Measurements from ENCODE around the gene NDUFAB1.

DNA sequence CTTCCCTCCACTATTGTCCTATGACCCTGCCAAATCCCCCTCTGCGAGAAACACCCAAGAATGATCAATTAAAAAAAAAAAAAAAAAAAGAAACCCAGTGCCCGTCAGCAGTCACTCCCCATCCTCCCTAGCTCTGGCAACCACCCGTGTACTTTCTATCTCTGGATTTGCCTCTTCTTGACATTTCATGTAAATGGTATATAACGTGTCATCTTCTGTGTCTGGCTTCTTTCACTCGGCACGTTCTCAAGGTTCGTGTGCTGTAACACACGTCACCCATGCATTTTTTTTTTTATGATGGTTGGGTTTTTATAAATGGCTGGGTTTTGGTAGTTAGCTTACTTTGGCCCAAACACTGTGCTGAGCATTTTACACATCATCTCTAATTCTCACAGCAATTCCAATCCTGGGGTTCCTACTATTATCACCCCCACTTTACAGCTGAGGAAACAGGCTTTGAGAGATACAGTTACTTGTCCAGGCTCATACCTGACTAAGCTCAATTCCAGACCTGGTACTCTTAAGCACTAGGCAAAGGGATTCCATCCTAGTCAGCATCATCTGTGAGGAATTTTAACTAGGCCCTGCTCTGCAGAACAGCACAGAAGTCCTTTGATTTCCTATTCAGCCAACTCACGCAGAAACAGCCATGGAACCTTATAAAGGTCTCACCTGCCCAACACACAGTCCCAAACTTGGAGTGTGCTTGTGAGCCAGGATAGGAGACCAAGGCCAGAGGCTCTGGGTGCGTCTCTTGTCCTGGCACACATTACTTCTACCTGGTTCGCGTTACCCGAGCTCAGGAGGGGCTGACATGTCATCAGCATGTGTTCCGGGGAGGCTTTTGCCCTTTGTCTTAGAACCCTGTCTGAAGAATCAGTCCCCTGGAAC, 11.7 kb downstream of the NDUFAB1 start:
- TF ChIP-seq POLR2A (IDR thresholded peaks at IDR 0.05) = no peak
- TF ChIP-seq, protein P1, sequence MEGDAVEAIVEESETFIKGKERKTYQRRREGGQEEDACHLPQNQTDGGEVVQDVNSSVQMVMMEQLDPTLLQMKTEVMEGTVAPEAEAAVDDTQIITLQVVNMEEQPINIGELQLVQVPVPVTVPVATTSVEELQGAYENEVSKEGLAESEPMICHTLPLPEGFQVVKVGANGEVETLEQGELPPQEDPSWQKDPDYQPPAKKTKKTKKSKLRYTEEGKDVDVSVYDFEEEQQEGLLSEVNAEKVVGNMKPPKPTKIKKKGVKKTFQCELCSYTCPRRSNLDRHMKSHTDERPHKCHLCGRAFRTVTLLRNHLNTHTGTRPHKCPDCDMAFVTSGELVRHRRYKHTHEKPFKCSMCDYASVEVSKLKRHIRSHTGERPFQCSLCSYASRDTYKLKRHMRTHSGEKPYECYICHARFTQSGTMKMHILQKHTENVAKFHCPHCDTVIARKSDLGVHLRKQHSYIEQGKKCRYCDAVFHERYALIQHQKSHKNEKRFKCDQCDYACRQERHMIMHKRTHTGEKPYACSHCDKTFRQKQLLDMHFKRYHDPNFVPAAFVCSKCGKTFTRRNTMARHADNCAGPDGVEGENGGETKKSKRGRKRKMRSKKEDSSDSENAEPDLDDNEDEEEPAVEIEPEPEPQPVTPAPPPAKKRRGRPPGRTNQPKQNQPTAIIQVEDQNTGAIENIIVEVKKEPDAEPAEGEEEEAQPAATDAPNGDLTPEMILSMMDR (IDR thresholded peaks at IDR 0.05) = no peak

All from thyroid gland (tissue), 4 donors.